Esophagus squamous epithelium (tissue), 4 donors: ENCODE results near the gene TGM5.

Source experiments
- POLR2A ChIP-seq, 4 donors: fragments of 450-650 bp; IDR thresholded peaks; one replicate each; pipeline ENCODE4 v1.6.1; 2017; ENCODE audit warnings: antibody characterized with exemption in 4 of 4, mild to moderate bottlenecking in 4 of 4, moderate library complexity in 3 of 4
- TF ChIP-seq, protein P1 (sequence below), 6 experiments: fragments of 450-650 bp in 4 of 6; fragments of 200-600 bp in 2 of 6; sonication (generic) in 2 of 6; IDR thresholded peaks; one replicate each; pipeline ENCODE4 v1.5.1; 2016 to 2019; ENCODE audit warnings: antibody characterized with exemption in 6 of 6, mild to moderate bottlenecking in 4 of 6, moderate library complexity in 4 of 6

DNA sequence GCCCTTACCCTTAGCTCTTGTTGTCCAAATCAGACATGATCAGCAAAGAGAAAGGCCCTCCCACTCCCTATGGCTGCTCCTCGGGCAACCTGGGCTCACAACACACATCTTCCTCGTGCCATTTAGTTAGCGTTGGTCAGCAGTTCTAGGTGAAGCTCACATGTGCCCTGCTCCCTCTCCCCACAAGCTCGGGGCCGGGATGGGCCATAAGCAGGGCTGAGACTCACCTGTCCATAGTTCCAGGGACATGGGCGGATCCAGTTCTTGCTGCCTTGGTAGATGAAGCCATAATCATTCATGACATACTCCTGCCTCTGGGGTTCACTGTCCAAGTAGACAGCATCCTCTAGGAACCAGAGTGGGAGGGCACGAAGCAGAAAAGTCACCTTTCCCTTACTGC, 10.4 kb downstream of the TGM5 start:
- no peak for TF ChIP-seq POLR2A (IDR thresholded peaks at IDR 0.05)
- TF ChIP-seq, protein P1, sequence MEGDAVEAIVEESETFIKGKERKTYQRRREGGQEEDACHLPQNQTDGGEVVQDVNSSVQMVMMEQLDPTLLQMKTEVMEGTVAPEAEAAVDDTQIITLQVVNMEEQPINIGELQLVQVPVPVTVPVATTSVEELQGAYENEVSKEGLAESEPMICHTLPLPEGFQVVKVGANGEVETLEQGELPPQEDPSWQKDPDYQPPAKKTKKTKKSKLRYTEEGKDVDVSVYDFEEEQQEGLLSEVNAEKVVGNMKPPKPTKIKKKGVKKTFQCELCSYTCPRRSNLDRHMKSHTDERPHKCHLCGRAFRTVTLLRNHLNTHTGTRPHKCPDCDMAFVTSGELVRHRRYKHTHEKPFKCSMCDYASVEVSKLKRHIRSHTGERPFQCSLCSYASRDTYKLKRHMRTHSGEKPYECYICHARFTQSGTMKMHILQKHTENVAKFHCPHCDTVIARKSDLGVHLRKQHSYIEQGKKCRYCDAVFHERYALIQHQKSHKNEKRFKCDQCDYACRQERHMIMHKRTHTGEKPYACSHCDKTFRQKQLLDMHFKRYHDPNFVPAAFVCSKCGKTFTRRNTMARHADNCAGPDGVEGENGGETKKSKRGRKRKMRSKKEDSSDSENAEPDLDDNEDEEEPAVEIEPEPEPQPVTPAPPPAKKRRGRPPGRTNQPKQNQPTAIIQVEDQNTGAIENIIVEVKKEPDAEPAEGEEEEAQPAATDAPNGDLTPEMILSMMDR (IDR thresholded peaks at IDR 0.05) = no peak
